H1 (cell line): Measurements from ENCODE around the gene PARD3.

Experiments
- BRCA1 ChIP-seq: IDR thresholded peaks from 2 replicates; pipeline ENCODE4 v1.6.1; 2012; ENCODE audit warnings: low read depth, low read length, improper control_type of control experiment
- CREB1 ChIP-seq: IDR thresholded peaks from 2 replicates; pipeline ENCODE4 v1.6.1; 2012; ENCODE audit warnings: inconsistent platforms
- GTF2F1 ChIP-seq: IDR thresholded peaks from 2 replicates; pipeline ENCODE4 v1.6.1; 2012; ENCODE audit warnings: low read depth, low read length, improper control_type of control experiment, borderline replicate concordance
- POLR2A ChIP-seq, 2 experiments: IDR thresholded peaks; 1 replicate in 1 of 2; 2 replicates in 1 of 2; pipeline ENCODE4 v1.6.1; 2011; ENCODE audit warnings: low read depth in 2 of 2, low read length in 2 of 2, mild to moderate bottlenecking in 2 of 2; ENCODE audit errors: control extremely low read depth in 1 of 2
- RBBP5 ChIP-seq: IDR thresholded peaks from 2 replicates; pipeline ENCODE4 v1.7.1; 2012; ENCODE audit warnings: low read depth, mild to moderate bottlenecking, inconsistent platforms, low read length, moderate library complexity, borderline replicate concordance
- SIN3A ChIP-seq, 2 experiments: IDR thresholded peaks in 1 of 2; conservative IDR thresholded peaks in 1 of 2; 2 replicates each; pipeline ENCODE4 v1.6.1; 2011 to 2012; ENCODE audit warnings: low read length in 2 of 2, improper control_type of control experiment in 1 of 2, low read depth in 1 of 2, mild to moderate bottlenecking in 1 of 2
- TEAD4 ChIP-seq: IDR thresholded peaks from 2 replicates; pipeline ENCODE4 v1.6.1; 2012; ENCODE audit warnings: low read depth, low read length, inconsistent platforms, mixed read lengths
- YY1 ChIP-seq: IDR thresholded peaks from 2 replicates; pipeline ENCODE4 v1.6.1; 2011; ENCODE audit warnings: low read depth, mild to moderate bottlenecking, low read length
- TF ChIP-seq, protein P1 (sequence below), 3 experiments: IDR thresholded peaks; 1 replicate in 2 of 3; 2 replicates in 1 of 3; pipeline versions ENCODE4 v1.5.1 to v1.6.1; 2011; ENCODE audit warnings: low read length in 3 of 3, mild to moderate bottlenecking in 3 of 3, inconsistent platforms in 2 of 3, low read depth in 1 of 3, moderate library complexity in 1 of 3; ENCODE audit not compliant: insufficient read depth in 1 of 3; ENCODE audit errors: control extremely low read depth in 1 of 3
- TF ChIP-seq, protein P2 (sequence below): fragments of 300-600 bp; sonication (generic); IDR thresholded peaks from 2 replicates; pipeline ENCODE4 v1.7.1; 2012; ENCODE audit warnings: low read length, moderate library complexity, mild to moderate bottlenecking, inconsistent platforms; ENCODE audit not compliant: insufficient replicate concordance
- TF ChIP-seq, protein P3 (sequence below): IDR thresholded peaks from 2 replicates; pipeline ENCODE4 v1.6.1; 2011; ENCODE audit warnings: low read depth, mild to moderate bottlenecking, low read length; ENCODE audit not compliant: insufficient read depth

DNA sequence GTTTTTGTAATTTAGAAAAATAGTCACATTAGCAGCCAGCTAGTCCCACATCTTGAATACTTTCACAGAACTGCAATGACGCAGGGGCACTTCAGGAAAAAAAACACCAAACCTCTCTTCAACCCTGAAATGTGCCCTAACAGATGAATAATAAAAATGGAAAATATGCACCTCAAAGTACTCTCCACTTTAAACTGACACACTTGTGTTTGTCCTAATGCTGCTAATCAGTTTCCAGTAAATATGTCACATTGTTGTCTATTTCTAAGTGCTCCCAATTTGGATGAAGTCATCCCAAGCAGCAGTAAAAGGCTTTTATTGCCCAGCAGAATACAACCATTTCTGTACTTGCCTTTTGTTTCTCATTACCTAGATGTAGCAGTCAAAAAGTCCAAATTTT lies 86.7 kb downstream of the PARD3 start:
- TF ChIP-seq RBBP5 (no peak), TEAD4 (no peak), BRCA1 (no peak), YY1 (no peak), POLR2A (IDR thresholded peaks at IDR 0.05; ENCODE audit: control extremely low read depth in 1 of 2, low read depth in 2 of 2, low read length in 2 of 2) (no peak), SIN3A (conservative IDR thresholded peaks at IDR 0.05 in 1 of 2, IDR thresholded peaks at IDR 0.05 in 1 of 2; ENCODE audit: low read depth in 1 of 2, low read length in 2 of 2) (no peak), GTF2F1 (no peak), CREB1 (no peak)
- TF ChIP-seq, protein P1, sequence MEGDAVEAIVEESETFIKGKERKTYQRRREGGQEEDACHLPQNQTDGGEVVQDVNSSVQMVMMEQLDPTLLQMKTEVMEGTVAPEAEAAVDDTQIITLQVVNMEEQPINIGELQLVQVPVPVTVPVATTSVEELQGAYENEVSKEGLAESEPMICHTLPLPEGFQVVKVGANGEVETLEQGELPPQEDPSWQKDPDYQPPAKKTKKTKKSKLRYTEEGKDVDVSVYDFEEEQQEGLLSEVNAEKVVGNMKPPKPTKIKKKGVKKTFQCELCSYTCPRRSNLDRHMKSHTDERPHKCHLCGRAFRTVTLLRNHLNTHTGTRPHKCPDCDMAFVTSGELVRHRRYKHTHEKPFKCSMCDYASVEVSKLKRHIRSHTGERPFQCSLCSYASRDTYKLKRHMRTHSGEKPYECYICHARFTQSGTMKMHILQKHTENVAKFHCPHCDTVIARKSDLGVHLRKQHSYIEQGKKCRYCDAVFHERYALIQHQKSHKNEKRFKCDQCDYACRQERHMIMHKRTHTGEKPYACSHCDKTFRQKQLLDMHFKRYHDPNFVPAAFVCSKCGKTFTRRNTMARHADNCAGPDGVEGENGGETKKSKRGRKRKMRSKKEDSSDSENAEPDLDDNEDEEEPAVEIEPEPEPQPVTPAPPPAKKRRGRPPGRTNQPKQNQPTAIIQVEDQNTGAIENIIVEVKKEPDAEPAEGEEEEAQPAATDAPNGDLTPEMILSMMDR (IDR thresholded peaks at IDR 0.05; ENCODE audit: control extremely low read depth in 1 of 3, insufficient read depth in 1 of 3, low read depth in 1 of 3, low read length in 3 of 3), result no peak
- TF ChIP-seq, protein P2, sequence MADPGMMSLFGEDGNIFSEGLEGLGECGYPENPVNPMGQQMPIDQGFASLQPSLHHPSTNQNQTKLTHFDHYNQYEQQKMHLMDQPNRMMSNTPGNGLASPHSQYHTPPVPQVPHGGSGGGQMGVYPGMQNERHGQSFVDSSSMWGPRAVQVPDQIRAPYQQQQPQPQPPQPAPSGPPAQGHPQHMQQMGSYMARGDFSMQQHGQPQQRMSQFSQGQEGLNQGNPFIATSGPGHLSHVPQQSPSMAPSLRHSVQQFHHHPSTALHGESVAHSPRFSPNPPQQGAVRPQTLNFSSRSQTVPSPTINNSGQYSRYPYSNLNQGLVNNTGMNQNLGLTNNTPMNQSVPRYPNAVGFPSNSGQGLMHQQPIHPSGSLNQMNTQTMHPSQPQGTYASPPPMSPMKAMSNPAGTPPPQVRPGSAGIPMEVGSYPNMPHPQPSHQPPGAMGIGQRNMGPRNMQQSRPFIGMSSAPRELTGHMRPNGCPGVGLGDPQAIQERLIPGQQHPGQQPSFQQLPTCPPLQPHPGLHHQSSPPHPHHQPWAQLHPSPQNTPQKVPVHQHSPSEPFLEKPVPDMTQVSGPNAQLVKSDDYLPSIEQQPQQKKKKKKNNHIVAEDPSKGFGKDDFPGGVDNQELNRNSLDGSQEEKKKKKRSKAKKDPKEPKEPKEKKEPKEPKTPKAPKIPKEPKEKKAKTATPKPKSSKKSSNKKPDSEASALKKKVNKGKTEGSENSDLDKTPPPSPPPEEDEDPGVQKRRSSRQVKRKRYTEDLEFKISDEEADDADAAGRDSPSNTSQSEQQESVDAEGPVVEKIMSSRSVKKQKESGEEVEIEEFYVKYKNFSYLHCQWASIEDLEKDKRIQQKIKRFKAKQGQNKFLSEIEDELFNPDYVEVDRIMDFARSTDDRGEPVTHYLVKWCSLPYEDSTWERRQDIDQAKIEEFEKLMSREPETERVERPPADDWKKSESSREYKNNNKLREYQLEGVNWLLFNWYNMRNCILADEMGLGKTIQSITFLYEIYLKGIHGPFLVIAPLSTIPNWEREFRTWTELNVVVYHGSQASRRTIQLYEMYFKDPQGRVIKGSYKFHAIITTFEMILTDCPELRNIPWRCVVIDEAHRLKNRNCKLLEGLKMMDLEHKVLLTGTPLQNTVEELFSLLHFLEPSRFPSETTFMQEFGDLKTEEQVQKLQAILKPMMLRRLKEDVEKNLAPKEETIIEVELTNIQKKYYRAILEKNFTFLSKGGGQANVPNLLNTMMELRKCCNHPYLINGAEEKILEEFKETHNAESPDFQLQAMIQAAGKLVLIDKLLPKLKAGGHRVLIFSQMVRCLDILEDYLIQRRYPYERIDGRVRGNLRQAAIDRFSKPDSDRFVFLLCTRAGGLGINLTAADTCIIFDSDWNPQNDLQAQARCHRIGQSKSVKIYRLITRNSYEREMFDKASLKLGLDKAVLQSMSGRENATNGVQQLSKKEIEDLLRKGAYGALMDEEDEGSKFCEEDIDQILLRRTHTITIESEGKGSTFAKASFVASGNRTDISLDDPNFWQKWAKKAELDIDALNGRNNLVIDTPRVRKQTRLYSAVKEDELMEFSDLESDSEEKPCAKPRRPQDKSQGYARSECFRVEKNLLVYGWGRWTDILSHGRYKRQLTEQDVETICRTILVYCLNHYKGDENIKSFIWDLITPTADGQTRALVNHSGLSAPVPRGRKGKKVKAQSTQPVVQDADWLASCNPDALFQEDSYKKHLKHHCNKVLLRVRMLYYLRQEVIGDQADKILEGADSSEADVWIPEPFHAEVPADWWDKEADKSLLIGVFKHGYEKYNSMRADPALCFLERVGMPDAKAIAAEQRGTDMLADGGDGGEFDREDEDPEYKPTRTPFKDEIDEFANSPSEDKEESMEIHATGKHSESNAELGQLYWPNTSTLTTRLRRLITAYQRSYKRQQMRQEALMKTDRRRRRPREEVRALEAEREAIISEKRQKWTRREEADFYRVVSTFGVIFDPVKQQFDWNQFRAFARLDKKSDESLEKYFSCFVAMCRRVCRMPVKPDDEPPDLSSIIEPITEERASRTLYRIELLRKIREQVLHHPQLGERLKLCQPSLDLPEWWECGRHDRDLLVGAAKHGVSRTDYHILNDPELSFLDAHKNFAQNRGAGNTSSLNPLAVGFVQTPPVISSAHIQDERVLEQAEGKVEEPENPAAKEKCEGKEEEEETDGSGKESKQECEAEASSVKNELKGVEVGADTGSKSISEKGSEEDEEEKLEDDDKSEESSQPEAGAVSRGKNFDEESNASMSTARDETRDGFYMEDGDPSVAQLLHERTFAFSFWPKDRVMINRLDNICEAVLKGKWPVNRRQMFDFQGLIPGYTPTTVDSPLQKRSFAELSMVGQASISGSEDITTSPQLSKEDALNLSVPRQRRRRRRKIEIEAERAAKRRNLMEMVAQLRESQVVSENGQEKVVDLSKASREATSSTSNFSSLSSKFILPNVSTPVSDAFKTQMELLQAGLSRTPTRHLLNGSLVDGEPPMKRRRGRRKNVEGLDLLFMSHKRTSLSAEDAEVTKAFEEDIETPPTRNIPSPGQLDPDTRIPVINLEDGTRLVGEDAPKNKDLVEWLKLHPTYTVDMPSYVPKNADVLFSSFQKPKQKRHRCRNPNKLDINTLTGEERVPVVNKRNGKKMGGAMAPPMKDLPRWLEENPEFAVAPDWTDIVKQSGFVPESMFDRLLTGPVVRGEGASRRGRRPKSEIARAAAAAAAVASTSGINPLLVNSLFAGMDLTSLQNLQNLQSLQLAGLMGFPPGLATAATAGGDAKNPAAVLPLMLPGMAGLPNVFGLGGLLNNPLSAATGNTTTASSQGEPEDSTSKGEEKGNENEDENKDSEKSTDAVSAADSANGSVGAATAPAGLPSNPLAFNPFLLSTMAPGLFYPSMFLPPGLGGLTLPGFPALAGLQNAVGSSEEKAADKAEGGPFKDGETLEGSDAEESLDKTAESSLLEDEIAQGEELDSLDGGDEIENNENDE, result no peak
- TF ChIP-seq, protein P3, sequence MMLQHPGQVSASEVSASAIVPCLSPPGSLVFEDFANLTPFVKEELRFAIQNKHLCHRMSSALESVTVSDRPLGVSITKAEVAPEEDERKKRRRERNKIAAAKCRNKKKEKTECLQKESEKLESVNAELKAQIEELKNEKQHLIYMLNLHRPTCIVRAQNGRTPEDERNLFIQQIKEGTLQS, result no peak
